Colonic mucosa (tissue), 4 donors: ENCODE data around the gene BBS12. TPM values are rescaled to one million over a fixed set of nuclear protein-coding genes. Genes with fewer than 3 reads are reported as not detected.
A peak's percentile ranks its signal among the peaks of the same experiment; 100 is the strongest.

ENCODE experiments used
- DNase-seq: peaks from one replicate; pipeline ENCODE4 v3.0.0-alpha.2; 2020
- H3K27ac ChIP-seq: fragments of 200-600 bp; one replicate; pipeline ENCODE4 v1.8.0; 2021
- H3K27me3 ChIP-seq: fragments of 200-600 bp; one replicate; pipeline ENCODE4 v1.8.0; 2021
- H3K36me3 ChIP-seq: fragments of 200-600 bp; one replicate; pipeline ENCODE4 v1.8.0; 2021
- H3K4me1 ChIP-seq: fragments of 200-600 bp; one replicate; pipeline ENCODE4 v1.8.0; 2021; ENCODE audit warnings: mild to moderate bottlenecking
- H3K4me3 ChIP-seq: fragments of 200-600 bp; one replicate; pipeline ENCODE4 v1.8.0; 2021
- H3K9ac ChIP-seq, 2 donors: one replicate each; pipeline ENCODE4 v1.7.0; 2013; ENCODE audit warnings: control low read depth in 2 of 2, low read depth in 2 of 2, low read length in 2 of 2
- H3K9me3 ChIP-seq: fragments of 200-600 bp; one replicate; pipeline ENCODE4 v1.8.0; 2021
- intact Hi-C: fragments of 100-400 bp; cut with DNase I; formaldehyde crosslinking; loops from one replicate; pipeline ENCODE4 v1.14.1; 2022
- total RNA-seq, 2 donors: library from RNA; stranded (reverse); fragmentation: NEBNext Ultra II Directional in 1 of 2; extraction: Animal tissue kit (Norgen Biotek cat#: 25700) in 1 of 2; gene quantifications; one replicate each; pipeline ENCODE4 v1.2.1, GENCODE V29; 2021
- TF ChIP-seq, protein P1 (sequence below): fragments of 200-600 bp; IDR thresholded peaks from one replicate; pipeline ENCODE4 v1.8.0; 2022; ENCODE audit warnings: antibody characterized with exemption, mild to moderate bottlenecking
- donor health status: healthy.
- donor health status: DM: no; HTN: no; CAD: no.
- donor health status: DM: no; HTN: no; CAD: no.

Gene BBS12
- total RNA-seq, 2 donors from 2014 or later: 1.9 to 4.8 TPM

DNA sequence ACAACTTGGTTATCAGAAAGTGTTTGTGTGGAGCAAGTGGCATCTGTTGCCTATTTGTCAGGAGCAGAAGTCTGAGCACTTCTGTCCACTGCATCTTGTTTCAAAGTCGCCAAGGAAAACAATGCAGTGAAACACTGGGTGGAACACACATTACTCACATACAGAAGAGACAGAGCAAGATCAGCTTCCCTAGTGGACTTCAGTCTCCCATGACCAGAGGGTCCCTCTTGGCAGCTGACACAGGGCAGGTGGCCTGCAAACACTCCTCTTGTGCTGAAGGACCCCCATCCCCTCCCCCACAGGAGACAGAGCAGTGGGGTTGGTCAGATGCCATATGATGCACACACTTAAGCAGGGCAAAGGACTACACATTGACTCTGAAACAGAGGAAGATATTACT lies 3.6 kb upstream of the BBS12 start:
- no peak for DNase-seq
- Histone ChIP-seq H3K27me3 (no peaks in the 10 kb centered on the region), H3K9ac (no peak overlapping the region), H3K9me3 (no peaks in the 10 kb centered on the region), H3K27ac (no peak overlapping the region), H3K4me3 (no peak overlapping the region), H3K4me1 (no peaks in the 10 kb centered on the region), H3K36me3 (no peaks in the 10 kb centered on the region)
- TF ChIP-seq, protein P1, sequence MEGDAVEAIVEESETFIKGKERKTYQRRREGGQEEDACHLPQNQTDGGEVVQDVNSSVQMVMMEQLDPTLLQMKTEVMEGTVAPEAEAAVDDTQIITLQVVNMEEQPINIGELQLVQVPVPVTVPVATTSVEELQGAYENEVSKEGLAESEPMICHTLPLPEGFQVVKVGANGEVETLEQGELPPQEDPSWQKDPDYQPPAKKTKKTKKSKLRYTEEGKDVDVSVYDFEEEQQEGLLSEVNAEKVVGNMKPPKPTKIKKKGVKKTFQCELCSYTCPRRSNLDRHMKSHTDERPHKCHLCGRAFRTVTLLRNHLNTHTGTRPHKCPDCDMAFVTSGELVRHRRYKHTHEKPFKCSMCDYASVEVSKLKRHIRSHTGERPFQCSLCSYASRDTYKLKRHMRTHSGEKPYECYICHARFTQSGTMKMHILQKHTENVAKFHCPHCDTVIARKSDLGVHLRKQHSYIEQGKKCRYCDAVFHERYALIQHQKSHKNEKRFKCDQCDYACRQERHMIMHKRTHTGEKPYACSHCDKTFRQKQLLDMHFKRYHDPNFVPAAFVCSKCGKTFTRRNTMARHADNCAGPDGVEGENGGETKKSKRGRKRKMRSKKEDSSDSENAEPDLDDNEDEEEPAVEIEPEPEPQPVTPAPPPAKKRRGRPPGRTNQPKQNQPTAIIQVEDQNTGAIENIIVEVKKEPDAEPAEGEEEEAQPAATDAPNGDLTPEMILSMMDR: no peak
- intact Hi-C loops: no loop called here

DNA sequence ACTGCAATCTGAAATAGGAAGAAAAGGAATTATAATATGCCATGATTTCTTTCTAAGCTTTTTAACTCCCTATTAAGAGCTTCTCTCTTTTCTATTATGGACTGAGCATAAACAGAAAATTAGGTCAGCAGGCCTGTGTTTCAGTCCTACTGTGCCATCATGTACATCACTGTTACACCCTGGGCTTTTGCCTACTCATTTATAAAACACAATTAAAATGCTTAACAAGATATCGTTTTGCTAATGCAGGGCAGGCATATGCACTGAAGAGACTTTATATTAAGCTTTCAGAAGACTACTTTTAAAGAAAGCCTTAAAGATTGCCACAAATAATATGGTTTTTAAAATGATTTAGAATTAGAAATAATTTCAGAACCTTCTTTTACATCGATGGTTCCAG lies 828 bp upstream of the BBS12 start:
- Histone ChIP-seq H3K27ac (peak overlapping the region; percentile 13), H3K36me3 (no peaks in the 10 kb centered on the region), H3K4me1 (no peaks in the 10 kb centered on the region), H3K27me3 (no peaks in the 10 kb centered on the region), H3K4me3 (no peak overlapping the region), H3K9ac (no peak overlapping the region), H3K9me3 (no peaks in the 10 kb centered on the region)
- TF ChIP-seq, protein P1: no peak
- no peak for DNase-seq
- intact Hi-C loops: no loop called here

DNA sequence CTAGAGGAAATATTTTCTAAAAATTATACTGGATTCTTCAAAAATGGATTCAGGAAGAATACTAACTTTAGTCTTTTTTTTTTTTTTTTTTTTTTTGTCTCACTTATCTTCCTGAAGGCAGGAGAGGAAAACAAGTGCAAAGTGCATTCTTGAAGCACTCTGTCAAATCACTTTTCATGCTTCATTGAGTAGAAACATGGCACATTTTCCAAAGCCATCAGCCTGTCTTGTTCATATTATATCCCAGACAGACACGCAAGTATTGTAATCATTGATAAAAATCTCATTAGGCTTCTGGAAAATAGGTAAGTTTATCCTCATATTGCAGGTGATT lies 1.2 kb downstream of the BBS12 start:
- Histone ChIP-seq H3K27me3 (no peaks in the 10 kb centered on the region), H3K9me3 (no peaks in the 10 kb centered on the region), H3K27ac (peak overlapping the region; percentile 93), H3K36me3 (no peaks in the 10 kb centered on the region), H3K4me1 (no peaks in the 10 kb centered on the region), H3K4me3 (no peak overlapping the region), H3K9ac (no peak overlapping the region)
- intact Hi-C loops: no loop called here
- no peak for DNase-seq
- TF ChIP-seq, protein P1: no peak

DNA sequence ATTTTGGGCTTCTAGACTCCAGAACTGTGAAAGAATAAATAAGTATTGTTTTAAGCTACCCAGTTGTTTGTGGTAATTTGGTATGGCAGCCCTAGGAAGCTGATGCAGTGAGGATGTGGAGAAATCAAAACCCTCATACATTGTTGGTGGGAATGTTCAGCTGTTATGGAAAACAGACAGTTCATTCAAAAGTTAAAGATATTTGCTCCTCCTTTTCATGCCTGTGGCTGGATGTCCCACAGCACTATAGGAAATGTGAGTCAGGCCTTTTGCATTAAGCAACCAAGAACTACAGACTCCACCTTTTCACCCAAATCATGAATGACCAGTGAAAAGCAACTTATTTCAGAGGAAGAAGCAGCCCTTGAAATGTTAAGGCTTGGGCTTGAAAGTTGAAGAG lies 6.7 kb downstream of the BBS12 start:
- no peaks in the 10 kb centered on the region for H3K9me3 ChIP-seq
- H3K4me1 ChIP-seq: no peaks in the 10 kb centered on the region
- no peak overlapping the region for H3K4me3 ChIP-seq
- no peak overlapping the region for H3K9ac ChIP-seq
- H3K27me3 ChIP-seq: no peaks in the 10 kb centered on the region
- TF ChIP-seq, protein P1: no peak
- no peaks in the 10 kb centered on the region for H3K36me3 ChIP-seq
- H3K27ac ChIP-seq: no peak overlapping the region
- intact Hi-C loops: no loop called here
- no peak for DNase-seq

DNA sequence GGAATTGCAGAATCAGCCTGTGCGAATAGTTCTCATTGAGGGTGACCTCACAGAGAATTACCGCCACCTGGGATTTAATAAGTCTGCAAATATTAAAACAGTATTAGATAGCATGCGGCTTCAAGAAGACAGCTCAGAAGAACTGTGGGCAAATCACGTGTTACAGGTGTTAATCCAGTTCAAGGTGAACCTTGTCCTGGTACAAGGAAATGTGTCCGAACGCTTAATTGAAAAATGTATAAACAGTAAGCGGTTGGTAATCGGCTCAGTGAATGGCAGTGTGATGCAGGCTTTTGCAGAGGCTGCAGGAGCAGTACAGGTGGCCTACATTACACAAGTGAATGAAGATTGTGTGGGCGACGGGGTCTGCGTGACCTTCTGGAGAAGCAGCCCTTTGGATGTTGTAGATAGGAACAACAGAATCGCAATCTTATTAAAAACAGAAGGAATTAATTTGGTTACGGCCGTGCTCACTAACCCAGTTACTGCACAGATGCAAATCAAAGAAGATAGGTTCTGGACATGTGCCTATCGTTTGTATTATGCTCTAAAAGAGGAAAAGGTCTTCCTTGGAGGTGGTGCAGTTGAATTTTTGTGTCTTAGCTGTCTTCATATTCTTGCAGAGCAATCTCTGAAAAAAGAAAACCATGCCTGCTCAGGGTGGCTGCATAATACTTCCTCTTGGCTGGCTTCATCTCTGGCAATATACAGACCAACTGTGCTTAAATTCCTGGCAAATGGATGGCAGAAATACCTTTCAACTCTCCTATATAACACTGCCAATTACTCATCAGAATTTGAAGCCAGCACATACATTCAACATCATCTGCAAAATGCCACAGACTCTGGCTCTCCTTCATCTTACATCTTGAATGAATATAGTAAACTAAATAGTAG lies 10.7 kb downstream of the BBS12 start:
- H3K27me3 ChIP-seq: no peaks in the 10 kb centered on the region
- intact Hi-C loops: no loop called here
- H3K4me1 ChIP-seq: no peaks in the 10 kb centered on the region
- no peak overlapping the region for H3K9ac ChIP-seq
- TF ChIP-seq, protein P1: no peak
- H3K4me3 ChIP-seq: no peak overlapping the region
- H3K36me3 ChIP-seq: no peaks in the 10 kb centered on the region
- H3K27ac ChIP-seq: no peak overlapping the region
- no peaks in the 10 kb centered on the region for H3K9me3 ChIP-seq
- no peak for DNase-seq
